Endometrium (tissue), 2 donors: ENCODE measurements around the gene MARCHF9.

Experiments
- FAIRE-seq: peaks from 2 replicates; lab custom pipeline; 2012; peaks lifted over from hg19 to GRCh38; lab: Jason Lieb, UNC
- donor health status: control.
- donor health status: control.

MARCHF9 gene

DNA sequence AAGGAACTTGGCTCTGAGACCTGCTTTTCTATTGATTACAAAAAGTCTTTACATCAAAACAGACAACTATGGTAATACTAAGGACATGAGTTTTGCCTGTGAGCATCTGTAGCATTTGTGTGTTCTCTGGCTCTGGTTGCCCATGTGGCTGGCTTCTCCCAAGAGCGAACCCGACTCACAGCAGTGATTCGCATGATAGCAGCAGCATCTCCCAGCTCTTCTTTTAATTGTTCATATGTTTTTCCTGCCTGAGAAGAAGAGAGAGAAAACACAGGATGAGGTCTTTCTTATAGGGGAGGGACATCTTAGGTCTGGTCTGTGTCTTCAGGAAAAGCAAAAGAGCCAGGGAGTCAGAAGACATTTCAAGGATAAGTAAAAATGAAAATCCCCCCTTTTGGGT is 46.1 kb downstream of the MARCHF9 start:
- no peak for FAIRE-seq

DNA sequence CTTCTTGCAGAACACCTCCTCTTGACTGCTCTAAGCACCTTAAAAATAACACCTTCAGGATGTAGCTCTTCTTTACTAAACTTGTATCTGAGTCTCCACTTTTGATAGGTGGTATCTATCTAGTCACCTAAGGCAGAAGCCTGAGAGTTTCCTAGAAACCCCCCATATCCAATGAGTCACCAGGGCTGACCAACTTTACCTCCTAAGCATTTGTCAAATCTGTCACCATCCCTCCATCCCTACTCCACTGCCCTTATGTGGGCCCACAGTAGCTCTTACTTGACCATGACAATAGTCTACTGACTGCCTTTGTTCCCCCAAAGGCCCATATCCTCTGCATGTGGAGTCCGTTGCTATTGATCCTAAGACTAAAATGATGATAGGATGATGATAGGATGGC is 47.7 kb downstream of the MARCHF9 start:
- FAIRE-seq, result no peak

DNA sequence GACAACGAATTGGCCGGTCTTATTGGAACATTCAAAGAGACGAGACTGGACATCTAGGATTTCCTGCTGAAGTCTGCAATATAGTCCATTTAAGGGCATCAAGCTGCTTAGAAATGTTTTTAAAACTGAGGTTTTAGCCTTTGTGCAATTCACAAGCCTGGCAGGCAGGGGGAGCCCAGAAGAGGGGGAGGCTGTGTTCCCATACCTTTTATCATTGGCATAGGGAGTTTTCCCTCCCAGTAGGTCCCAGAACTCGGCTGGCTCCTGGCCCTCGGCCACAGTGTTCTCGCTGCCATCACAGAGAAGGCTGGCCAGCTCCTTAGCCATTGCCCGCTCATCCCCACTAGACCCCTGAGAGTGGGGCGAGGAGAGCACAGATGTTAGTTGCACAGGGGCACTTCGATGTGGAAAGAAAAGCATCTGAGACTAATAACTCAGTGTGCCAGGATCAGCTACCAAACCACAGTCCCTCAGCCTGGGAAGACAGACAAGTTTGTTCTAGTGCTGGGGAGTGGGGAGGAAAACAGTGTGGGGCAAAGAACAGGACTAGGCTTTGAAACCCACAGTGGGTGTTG is 48.5 kb downstream of the MARCHF9 start:
- no peak for FAIRE-seq

DNA sequence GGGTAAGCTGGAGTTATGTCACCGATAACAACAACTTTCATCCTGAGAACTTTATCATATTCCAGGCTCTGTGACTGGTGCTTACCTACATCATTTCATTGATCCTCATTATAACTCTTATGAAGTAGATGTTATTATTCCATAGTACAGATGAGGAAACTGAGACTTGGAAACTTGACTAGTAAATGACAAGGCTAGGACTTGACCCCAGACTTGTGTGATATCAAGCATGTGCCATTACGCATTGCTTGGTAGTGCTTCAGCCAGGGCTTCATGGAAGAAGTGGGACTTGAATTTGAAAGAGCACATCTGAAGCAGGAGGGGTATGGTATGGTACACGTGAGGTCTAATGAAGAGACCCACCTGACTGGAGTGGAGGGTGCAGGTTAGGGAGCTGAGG is 51.8 kb downstream of the MARCHF9 start:
- no peak for FAIRE-seq

DNA sequence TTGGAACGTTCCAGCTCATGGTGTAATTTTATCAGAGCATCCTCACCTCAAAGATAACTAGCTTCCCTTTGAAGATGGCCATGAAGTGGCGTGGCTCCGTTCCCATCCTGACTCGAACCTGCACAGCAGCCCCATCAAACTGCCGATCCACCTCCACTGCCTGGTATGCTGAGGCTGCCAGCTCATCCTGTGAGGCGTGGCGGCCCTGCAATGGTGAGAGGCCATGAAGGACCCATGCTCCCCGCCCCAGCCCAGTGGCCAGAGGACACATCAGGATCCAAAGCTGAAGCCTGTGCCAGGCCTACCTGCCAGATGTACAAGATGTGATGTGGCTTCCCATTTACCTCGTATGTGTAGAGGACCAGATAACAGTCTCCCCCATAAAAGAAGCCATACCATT is 52.4 kb downstream of the MARCHF9 start:
- FAIRE-seq, result no peak

DNA sequence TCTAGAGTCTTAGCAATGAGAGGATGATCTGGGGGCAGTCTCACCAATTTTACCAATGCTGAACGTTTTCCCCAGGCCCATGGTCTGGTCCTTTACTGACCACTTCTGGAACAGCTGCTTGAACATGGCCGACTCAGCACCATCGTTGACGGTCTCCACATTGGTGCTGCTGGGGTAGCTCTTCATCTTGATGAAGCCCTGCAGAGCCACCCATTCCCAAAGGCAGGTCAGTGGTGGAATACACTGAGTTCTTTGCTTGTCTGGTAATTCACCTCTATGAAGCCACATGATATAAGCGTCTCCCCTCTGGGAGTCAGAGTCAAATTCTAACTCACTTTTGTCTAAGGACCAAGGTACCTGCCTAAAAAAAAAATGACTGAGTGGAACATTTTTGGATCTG is 53.4 kb downstream of the MARCHF9 start:
- no peak for FAIRE-seq

DNA sequence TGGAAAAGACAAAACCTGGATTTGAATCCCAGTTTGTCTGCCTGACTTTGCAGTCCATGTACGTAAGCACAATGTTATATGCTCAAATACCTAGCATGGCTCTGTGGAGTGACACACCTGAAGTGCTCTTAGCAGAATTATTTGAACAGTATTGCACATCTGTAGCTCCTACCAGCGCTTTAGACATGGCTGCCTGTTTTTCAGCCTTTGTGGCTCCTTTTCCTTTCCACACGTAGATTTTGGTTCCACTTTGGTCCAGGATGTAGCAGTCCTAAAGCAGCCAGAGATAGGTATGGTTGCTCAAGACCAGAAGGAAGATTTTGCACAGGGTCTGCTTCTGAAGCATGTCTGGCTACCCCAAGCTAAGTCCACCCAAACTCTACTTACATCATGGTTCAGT is 54.5 kb downstream of the MARCHF9 start:
- FAIRE-seq, result no peak
